HEK293T (cell line): ENCODE data around the gene SCO2.

Source experiments
- ARNT ChIP-seq: fragments of 450-650 bp; IDR thresholded peaks from 2 replicates; pipeline ENCODE4 v1.6.1; 2017; ENCODE audit warnings: mild to moderate bottlenecking
- FOXA1 ChIP-seq: fragments of 450-650 bp; IDR thresholded peaks from 2 replicates; pipeline ENCODE4 v1.6.1; 2016; ENCODE audit warnings: mild to moderate bottlenecking
- FOXM1 ChIP-seq: fragments of 450-650 bp; IDR thresholded peaks from 2 replicates; pipeline ENCODE4 v1.6.1; 2017; ENCODE audit warnings: mild to moderate bottlenecking, borderline replicate concordance
- SP1 ChIP-seq: fragments of 450-650 bp; IDR thresholded peaks from 2 replicates; pipeline ENCODE4 v1.6.1; 2017

DNA sequence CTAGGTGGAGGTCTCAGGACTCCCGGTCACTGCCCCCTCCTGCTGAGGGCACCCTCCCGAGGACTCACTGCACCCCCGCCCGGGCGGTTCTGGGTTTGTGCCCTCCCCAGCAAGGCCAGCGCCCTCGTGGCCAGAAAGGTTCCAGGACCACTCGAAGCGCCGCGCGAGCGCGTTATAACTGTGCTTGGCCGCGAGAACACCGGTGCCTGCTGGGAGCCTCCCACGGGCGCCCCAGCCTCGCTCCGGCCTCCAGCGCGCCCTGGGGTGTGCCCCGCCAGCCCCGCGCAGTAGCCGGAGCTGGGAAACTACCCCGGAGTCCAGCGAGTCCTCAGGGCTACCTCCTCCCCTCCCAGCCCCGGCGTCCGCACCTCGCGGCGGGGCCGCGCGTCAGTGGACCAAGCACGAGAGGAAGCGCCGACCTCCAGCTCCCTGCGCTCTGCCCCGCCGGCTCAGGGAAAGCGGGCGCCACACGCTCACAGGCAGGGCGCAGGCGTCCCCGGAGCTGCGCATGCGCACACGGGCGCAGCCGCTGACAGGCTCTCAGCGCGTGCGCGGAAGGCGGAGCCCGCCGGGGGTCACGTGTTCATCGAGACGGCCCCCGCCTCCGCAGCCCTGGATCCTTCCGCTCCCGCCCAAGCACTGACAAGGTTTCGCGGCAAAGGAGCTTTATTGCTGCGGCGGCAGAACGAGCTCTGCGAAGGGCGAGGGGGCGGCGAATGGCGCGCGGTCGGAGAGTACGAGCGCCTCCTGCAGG, at the start of gene SCO2:
- TF ChIP-seq ARNT (no peak), FOXM1 (no peak), SP1 (no peak), FOXA1 (no peak)
